Omental fat pad (tissue), 4 donors: ENCODE measurements around the gene NCOA7. TPM values are rescaled to one million over a fixed set of nuclear protein-coding genes. Genes with fewer than 3 reads are reported as not detected.

Source experiments
- ATAC-seq: fragments of 150-250 bp; one replicate; pipeline ENCODE4 v1.9.1; 2016; ENCODE audit warnings: mild to moderate bottlenecking, moderate library complexity; ENCODE audit not compliant: low FRiP score
- DNase-seq: peaks from one replicate; pipeline ENCODE4 v3.0.0-alpha.2; 2019; ENCODE audit warnings: low spot score
- total RNA-seq, 4 donors: library from RNA; depleted of rRNA; stranded (reverse); fragments of >200 nt; gene quantifications; one replicate each; pipeline ENCODE4 v1.1.0, GENCODE V29; 2016
- TF ChIP-seq, protein P1 (sequence below), 3 donors: fragments of 450-650 bp; IDR thresholded peaks; one replicate each; pipeline ENCODE4 v1.5.1; 2016 to 2017; ENCODE audit warnings: antibody characterized with exemption in 3 of 3, mild to moderate bottlenecking in 3 of 3, moderate library complexity in 2 of 3

The NCOA7 gene
- total RNA-seq, 4 donors from 2014 or later: 35.3 to 137 (median 53.1) TPM

DNA sequence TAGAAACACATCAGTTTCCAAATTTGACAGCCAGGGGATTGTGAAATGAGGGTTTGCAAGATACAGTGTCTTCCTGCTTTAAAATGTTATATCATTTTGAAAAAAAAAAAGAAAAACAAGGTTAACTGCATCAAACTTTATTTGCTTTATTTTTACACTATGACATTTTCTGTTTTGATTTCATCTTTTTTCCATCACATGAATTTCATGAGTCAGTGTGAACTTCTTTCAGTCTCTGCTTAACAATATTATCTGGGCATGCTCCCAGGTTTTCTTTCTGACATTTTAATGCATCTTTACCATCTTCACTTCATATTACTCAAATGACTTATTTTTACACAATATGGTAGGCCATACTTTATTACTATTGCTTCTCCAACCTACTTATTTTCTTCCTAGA is 1.9 kb downstream of the NCOA7 start:
- DNase-seq (no peak), ATAC-seq (no peak)
- TF ChIP-seq, protein P1, sequence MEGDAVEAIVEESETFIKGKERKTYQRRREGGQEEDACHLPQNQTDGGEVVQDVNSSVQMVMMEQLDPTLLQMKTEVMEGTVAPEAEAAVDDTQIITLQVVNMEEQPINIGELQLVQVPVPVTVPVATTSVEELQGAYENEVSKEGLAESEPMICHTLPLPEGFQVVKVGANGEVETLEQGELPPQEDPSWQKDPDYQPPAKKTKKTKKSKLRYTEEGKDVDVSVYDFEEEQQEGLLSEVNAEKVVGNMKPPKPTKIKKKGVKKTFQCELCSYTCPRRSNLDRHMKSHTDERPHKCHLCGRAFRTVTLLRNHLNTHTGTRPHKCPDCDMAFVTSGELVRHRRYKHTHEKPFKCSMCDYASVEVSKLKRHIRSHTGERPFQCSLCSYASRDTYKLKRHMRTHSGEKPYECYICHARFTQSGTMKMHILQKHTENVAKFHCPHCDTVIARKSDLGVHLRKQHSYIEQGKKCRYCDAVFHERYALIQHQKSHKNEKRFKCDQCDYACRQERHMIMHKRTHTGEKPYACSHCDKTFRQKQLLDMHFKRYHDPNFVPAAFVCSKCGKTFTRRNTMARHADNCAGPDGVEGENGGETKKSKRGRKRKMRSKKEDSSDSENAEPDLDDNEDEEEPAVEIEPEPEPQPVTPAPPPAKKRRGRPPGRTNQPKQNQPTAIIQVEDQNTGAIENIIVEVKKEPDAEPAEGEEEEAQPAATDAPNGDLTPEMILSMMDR (IDR thresholded peaks at IDR 0.05): no peak

- DNase-seq (no peak), ATAC-seq (no peak)
- TF ChIP-seq, protein P1 (IDR thresholded peaks at IDR 0.05): no peak
Observed at GRCh38 chr6:125793280-125793679, 2.5 kb downstream of the NCOA7 start.

GRCh38 chr6:125793863-125794262 is 3.1 kb downstream of the NCOA7 start:
- TF ChIP-seq, protein P1 (IDR thresholded peaks at IDR 0.05): no peak
- DNase-seq (no peak), ATAC-seq (no peak)

GRCh38 chr6:125794342-125795137 is 3.8 kb downstream of the NCOA7 start:
- no peak for DNase-seq
- TF ChIP-seq, protein P1 (IDR thresholded peaks at IDR 0.05): no peak
- ATAC-seq: no peak

- TF ChIP-seq, protein P1 (IDR thresholded peaks at IDR 0.05): no peak
- DNase-seq (no peak), ATAC-seq (no peak)
Observed at GRCh38 chr6:125795301-125795700, 4.5 kb downstream of the NCOA7 start.

DNA sequence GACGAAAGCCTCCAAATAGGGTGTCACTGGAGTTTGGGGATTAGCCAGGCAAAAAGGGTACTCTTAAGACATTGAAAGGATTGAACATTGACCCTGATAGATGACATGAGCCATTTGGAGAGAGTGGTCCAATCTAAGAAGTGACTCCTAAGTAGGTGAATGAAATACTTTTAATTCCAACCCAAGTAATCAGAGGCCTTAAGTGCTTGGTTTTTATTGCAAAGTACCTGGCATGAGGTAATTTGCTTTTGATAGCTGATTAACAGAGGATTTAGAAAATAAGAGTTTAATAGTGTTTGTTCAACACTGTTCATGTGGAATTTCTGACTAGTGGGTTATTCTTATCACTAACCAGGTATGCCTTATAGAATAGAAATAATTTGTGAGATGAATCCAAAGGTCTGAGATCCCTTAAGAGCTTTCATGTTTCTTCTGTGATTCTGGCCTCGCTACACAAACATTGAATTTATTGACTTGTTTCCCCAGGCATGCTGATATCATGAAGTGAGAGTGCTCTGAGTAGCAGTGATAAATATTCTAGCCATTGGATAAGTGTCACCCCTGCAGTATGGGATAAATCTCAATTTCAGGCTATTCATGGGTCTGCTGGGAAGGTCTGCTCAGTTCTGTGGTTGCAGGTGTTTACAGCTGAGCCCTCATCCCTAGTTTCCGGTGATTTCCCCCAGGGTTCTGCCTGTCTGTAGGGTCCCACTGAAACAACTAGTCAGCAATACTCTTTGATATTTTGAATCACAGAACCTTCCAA is 6.5 kb downstream of the NCOA7 start:
- no peak for ATAC-seq
- no peak for DNase-seq
- TF ChIP-seq, protein P1 (IDR thresholded peaks at IDR 0.05): no peak
